Measurements from ENCODE around the gene GPAM. TPM values are rescaled to one million over a fixed set of nuclear protein-coding genes. Genes with fewer than 3 reads are reported as not detected.

Gene GPAM
- total and polyA plus RNA-seq, 2 donors (not counting 1 experiment from before 2014, with no cell fraction given), result 2.6 to 8.2 TPM

- WGBS (ENCODE audit: insufficient coverage), result no CpG with 5 or more reads among the region's 1 CpG
- no peak overlapping the region for H3K27ac ChIP-seq (ENCODE audit: low read length in 2 of 2)
- H3K79me2 ChIP-seq (ENCODE audit: control insufficient read depth, insufficient read depth, low read length), result no peaks in the 10 kb centered on the region
- no peak for TF ChIP-seq EZH2 (IDR thresholded peaks at IDR 0.05; ENCODE audit: borderline replicate concordance, insufficient read depth, low read depth, low read length, poor library complexity, severe bottlenecking)
- TF ChIP-seq CTCF (IDR thresholded peaks at IDR 0.05), result peak; percentile 29
- DNase-seq, result no peak
- no peaks in the 10 kb centered on the region for H3K36me3 ChIP-seq (replicated peaks in 1 of 2; ENCODE audit: control extremely low read depth in 1 of 2, control insufficient read depth in 1 of 2, extremely low read depth in 1 of 2, insufficient read depth in 2 of 2, low read length in 1 of 2)
- H3K4me1 ChIP-seq (ENCODE audit: control insufficient read depth in 2 of 2, insufficient read depth in 2 of 2, low read length in 2 of 2), result peaks cover 10 to 24% of the 10 kb centered on the region in 2 donors
- Mint-ChIP-seq H3K27me3 (no peaks in the 10 kb centered on the region), H3K9me3 (ENCODE audit: insufficient read depth) (no peaks in the 10 kb centered on the region), H3K4me1 (peaks cover 26% of the 10 kb centered on the region), H3K27ac (no peak overlapping the region), H3K4me3 (no peak overlapping the region)
- H3K4me3 ChIP-seq (ENCODE audit: control extremely low read depth in 1 of 5, extremely low read depth in 1 of 5, insufficient read depth in 1 of 5, low read depth in 2 of 5, low read length in 4 of 5), result no peak overlapping the region
- POLR2A ChIA-PET, result no interaction called here
- H3K27me3 ChIP-seq (replicated peaks in 1 of 4; ENCODE audit: control extremely low read depth in 1 of 4, control insufficient read depth in 3 of 4, insufficient read depth in 4 of 4, low read length in 3 of 4), result no peaks in the 10 kb centered on the region
- H3K9ac ChIP-seq (ENCODE audit: low read length), result no peak overlapping the region
- H3K4me2 ChIP-seq (replicated peaks; ENCODE audit: low read depth, low read length, poor library complexity, severe bottlenecking), result no peak overlapping the region
- no peaks in the 10 kb centered on the region for H4K20me1 ChIP-seq (ENCODE audit: control insufficient read depth, insufficient read depth, low read length, poor library complexity, severe bottlenecking)
- no peaks in the 10 kb centered on the region for H3K9me3 ChIP-seq (ENCODE audit: control extremely low read depth in 1 of 3, control insufficient read depth in 2 of 3, insufficient read depth in 1 of 3, low read length in 2 of 3)
- ATAC-seq (ENCODE audit: low read depth), result no peak
- intact Hi-C loops (cut with micrococcal nuclease), result no loop called here
- CTCF ChIA-PET, result interaction anchor here (0.6 to 0.9 kb wide), 2 partner anchors 81 to 1449 kb away, joined by 3 read pairs; no protein-coding TSS in a partner anchor
- no peak overlapping the region for H2AFZ ChIP-seq (ENCODE audit: insufficient read depth, low read depth, low read length, poor library complexity, severe bottlenecking)
Measured at GRCh38 chr10:112230325-112230988, 46.9 kb upstream of the GPAM start.

- CTCF ChIA-PET, result no interaction called here
Measured at GRCh38 chr10:112229901-112230300, 46.3 kb upstream of the GPAM start.

More at GRCh38 chr10:112229901-112230300, 46.3 kb upstream of the GPAM start:
- H3K9me3 Mint-ChIP-seq (ENCODE audit: insufficient read depth), result no peaks in the 10 kb centered on the region
- no peaks in the 10 kb centered on the region for H3K9me3 ChIP-seq (ENCODE audit: control extremely low read depth in 1 of 3, control insufficient read depth in 2 of 3, insufficient read depth in 1 of 3, low read length in 2 of 3)
- no peak overlapping the region for H3K4me2 ChIP-seq (replicated peaks; ENCODE audit: low read depth, low read length, poor library complexity, severe bottlenecking)
- no peaks in the 10 kb centered on the region for H3K36me3 ChIP-seq (replicated peaks in 1 of 2; ENCODE audit: control extremely low read depth in 1 of 2, control insufficient read depth in 1 of 2, extremely low read depth in 1 of 2, insufficient read depth in 2 of 2, low read length in 1 of 2)
- no peak overlapping the region for H3K27ac Mint-ChIP-seq
- TF ChIP-seq CTCF (IDR thresholded peaks at IDR 0.05), result no peak
- TF ChIP-seq EZH2 (IDR thresholded peaks at IDR 0.05; ENCODE audit: borderline replicate concordance, insufficient read depth, low read depth, low read length, poor library complexity, severe bottlenecking), result no peak
- intact Hi-C loops (cut with micrococcal nuclease), result no loop called here
- no peaks in the 10 kb centered on the region for H4K20me1 ChIP-seq (ENCODE audit: control insufficient read depth, insufficient read depth, low read length, poor library complexity, severe bottlenecking)
- no peaks in the 10 kb centered on the region for H3K27me3 Mint-ChIP-seq
- no CpG with 5 or more reads among the region's 3 CpGs for WGBS (ENCODE audit: insufficient coverage)
- peaks cover 10 to 24% of the 10 kb centered on the region in 2 donors for H3K4me1 ChIP-seq (ENCODE audit: control insufficient read depth in 2 of 2, insufficient read depth in 2 of 2, low read length in 2 of 2)
- peaks cover 26% of the 10 kb centered on the region for H3K4me1 Mint-ChIP-seq
- H3K9ac ChIP-seq (ENCODE audit: low read length), result no peak overlapping the region
- POLR2A ChIA-PET, result no interaction called here
- H3K4me3 ChIP-seq (ENCODE audit: control extremely low read depth in 1 of 5, extremely low read depth in 1 of 5, insufficient read depth in 1 of 5, low read depth in 2 of 5, low read length in 4 of 5), result no peak overlapping the region
- H2AFZ ChIP-seq (ENCODE audit: insufficient read depth, low read depth, low read length, poor library complexity, severe bottlenecking), result no peak overlapping the region
- no peak overlapping the region for H3K4me3 Mint-ChIP-seq
- DNase-seq, result no peak
- no peak overlapping the region for H3K27ac ChIP-seq (ENCODE audit: low read length in 2 of 2)
- H3K79me2 ChIP-seq (ENCODE audit: control insufficient read depth, insufficient read depth, low read length), result no peaks in the 10 kb centered on the region
- ATAC-seq (ENCODE audit: low read depth), result no peak
- H3K27me3 ChIP-seq (replicated peaks in 1 of 4; ENCODE audit: control extremely low read depth in 1 of 4, control insufficient read depth in 3 of 4, insufficient read depth in 4 of 4, low read length in 3 of 4), result no peaks in the 10 kb centered on the region
